HAP-1 (cell line): ENCODE data around the gene SMS.

ENCODE experiments used
- DNase-seq, 2 experiments: peaks; one replicate each; pipeline ENCODE4 v3.0.0-alpha.2; 2016 to 2020; ENCODE audit warnings: low spot score in 2 of 2
- H3K27me3 ChIP-seq: fragments of 250-450 bp; sonication (Bioruptor Pico); 2 replicates; pipeline ENCODE4 v1.5.1; 2020; ENCODE audit warnings: low read depth, mild to moderate bottlenecking, moderate library complexity
- H3K36me3 ChIP-seq: fragments of 250-450 bp; sonication (Bioruptor Pico); replicated peaks from 2 replicates; pipeline ENCODE4 v1.5.1; 2020; ENCODE audit warnings: mild to moderate bottlenecking
- H3K4me1 ChIP-seq: fragments of 250-450 bp; sonication (Bioruptor Pico); 2 replicates; pipeline ENCODE4 v1.5.1; 2020; ENCODE audit warnings: mild to moderate bottlenecking
- H3K4me3 ChIP-seq: fragments of 250-450 bp; sonication (Bioruptor Pico); 2 replicates; pipeline ENCODE4 v1.5.1; 2020; ENCODE audit warnings: mild to moderate bottlenecking, moderate library complexity
- H3K9me3 ChIP-seq: fragments of 250-450 bp; sonication (Bioruptor Pico); 2 replicates; pipeline ENCODE4 v1.5.1; 2020; ENCODE audit warnings: mild to moderate bottlenecking, moderate library complexity
- in situ Hi-C: fragments of 300-500 bp; cut with MboI; formaldehyde crosslinking; loops from 3 replicates; pipeline ENCODE4 v1.14.3; 2020; ENCODE audit warnings: low sequenced_read_pairs, inconsistent platforms, mixed read lengths

The SMS gene

GRCh38 chrX:21958187-21958586 lies 17.7 kb downstream of the SMS start:
- Histone ChIP-seq H3K4me3 (no peak overlapping the region), H3K27me3 (no peaks in the 10 kb centered on the region), H3K9me3 (no peaks in the 10 kb centered on the region), H3K4me1 (peaks cover 12% of the 10 kb centered on the region), H3K36me3 (peaks cover 14% of the 10 kb centered on the region)
- DNase-seq = no peak
- in situ Hi-C loops = no loop called here

- H3K9me3 ChIP-seq = no peaks in the 10 kb centered on the region
- no peak overlapping the region for H3K4me3 ChIP-seq
- peaks cover 10% of the 10 kb centered on the region for H3K4me1 ChIP-seq
- H3K36me3 ChIP-seq = peaks cover 13% of the 10 kb centered on the region
- no peaks in the 10 kb centered on the region for H3K27me3 ChIP-seq
- no peak for DNase-seq
- in situ Hi-C loops = no loop called here
Observed at GRCh38 chrX:21958916-21959315, 18.4 kb downstream of the SMS start.

DNA sequence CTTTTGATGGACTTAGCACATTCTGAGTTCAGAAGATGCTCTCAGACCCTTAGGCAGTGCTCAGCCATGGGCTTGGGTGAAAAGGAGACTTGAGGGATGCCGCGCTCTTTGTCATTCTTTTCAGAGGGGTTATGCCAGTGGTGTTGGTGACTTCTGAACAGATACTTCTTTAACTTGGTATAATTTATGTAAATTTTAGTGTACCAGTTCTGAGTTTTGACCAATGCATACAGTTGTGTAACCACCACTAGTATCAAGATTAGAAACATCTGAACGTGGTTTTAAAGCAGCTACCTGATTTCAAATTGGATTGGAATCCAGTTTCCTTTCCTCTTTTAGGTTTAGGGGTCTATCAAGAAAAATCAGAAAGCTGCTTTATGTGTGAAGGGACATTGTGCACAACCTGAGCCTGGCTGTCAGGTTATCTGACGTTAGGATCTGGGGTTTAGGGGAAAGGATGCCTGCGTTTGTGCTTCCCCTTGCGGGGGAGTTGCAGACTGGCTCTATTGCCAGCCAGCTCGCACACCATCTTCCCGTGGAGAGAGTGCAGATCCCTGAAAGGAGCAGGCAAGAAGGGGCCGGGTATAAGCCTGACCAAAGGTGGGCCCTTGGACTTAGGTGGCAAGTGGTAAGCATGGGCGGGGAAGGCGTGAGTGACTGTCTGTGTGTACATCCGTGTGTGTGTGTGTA lies 19.0 kb downstream of the SMS start:
- in situ Hi-C loops = no loop called here
- no peak for DNase-seq
- H3K4me1 ChIP-seq = peaks cover 10% of the 10 kb centered on the region

GRCh38 chrX:21960569-21961541 lies 20.3 kb downstream of the SMS start:
- Histone ChIP-seq H3K4me3 (no peak overlapping the region), H3K9me3 (no peaks in the 10 kb centered on the region), H3K36me3 (peaks cover 9% of the 10 kb centered on the region), H3K27me3 (no peaks in the 10 kb centered on the region), H3K4me1 (peaks cover 10% of the 10 kb centered on the region)
- DNase-seq = no peak
- in situ Hi-C loops = no loop called here

More for the DNA sequence above, 19.0 kb downstream of the SMS start:
- peaks cover 9% of the 10 kb centered on the region for H3K36me3 ChIP-seq
- no peak overlapping the region for H3K4me3 ChIP-seq
- H3K27me3 ChIP-seq = no peaks in the 10 kb centered on the region
- no peaks in the 10 kb centered on the region for H3K9me3 ChIP-seq

- peaks cover 10% of the 10 kb centered on the region for H3K4me1 ChIP-seq
- DNase-seq = no peak
- H3K36me3 ChIP-seq = peaks cover 8% of the 10 kb centered on the region
- no peaks in the 10 kb centered on the region for H3K9me3 ChIP-seq
- H3K4me3 ChIP-seq = no peak overlapping the region
- in situ Hi-C loops = no loop called here
- H3K27me3 ChIP-seq = no peaks in the 10 kb centered on the region
Observed at GRCh38 chrX:21962361-21962760, 21.9 kb downstream of the SMS start.

DNA sequence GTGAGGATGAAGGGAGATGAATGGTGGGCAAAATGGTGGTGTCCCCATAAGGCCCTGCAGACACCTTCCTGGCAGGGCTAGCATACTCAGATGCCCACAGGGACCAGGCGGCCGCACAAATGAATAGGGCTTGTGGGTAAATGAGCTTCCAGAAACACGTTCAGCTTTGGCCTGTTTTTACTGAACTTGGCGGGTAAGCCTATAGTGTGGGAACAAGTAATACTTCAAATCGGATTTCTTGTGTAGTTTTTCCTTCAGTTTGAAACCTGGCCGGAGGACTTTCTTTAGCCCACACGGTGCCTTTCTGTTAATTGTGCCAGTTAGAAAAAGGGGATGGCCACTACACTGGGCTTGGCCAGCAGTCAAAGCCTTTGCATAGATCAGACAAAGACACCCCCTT lies 22.8 kb downstream of the SMS start:
- no peaks in the 10 kb centered on the region for H3K27me3 ChIP-seq
- peaks cover 10% of the 10 kb centered on the region for H3K4me1 ChIP-seq
- in situ Hi-C loops = no loop called here
- H3K9me3 ChIP-seq = no peaks in the 10 kb centered on the region
- peaks cover 10% of the 10 kb centered on the region for H3K36me3 ChIP-seq
- no peak for DNase-seq
- H3K4me3 ChIP-seq = no peak overlapping the region

GRCh38 chrX:21963731-21964405 lies 23.4 kb downstream of the SMS start:
- peaks cover 10% of the 10 kb centered on the region for H3K4me1 ChIP-seq
- H3K27me3 ChIP-seq = no peaks in the 10 kb centered on the region
- no peak for DNase-seq
- H3K4me3 ChIP-seq = no peak overlapping the region
- in situ Hi-C loops = no loop called here
- peaks cover 12% of the 10 kb centered on the region for H3K36me3 ChIP-seq
- no peaks in the 10 kb centered on the region for H3K9me3 ChIP-seq

GRCh38 chrX:21966866-21967265 lies 26.4 kb downstream of the SMS start:
- DNase-seq = no peak
- no peaks in the 10 kb centered on the region; the same call in 1 of the 2 replicates for H3K4me1 ChIP-seq
- no peaks in the 10 kb centered on the region for H3K9me3 ChIP-seq
- no peak overlapping the region for H3K4me3 ChIP-seq
- in situ Hi-C loops = no loop called here
- peaks cover 28% of the 10 kb centered on the region for H3K36me3 ChIP-seq
- H3K27me3 ChIP-seq = no peaks in the 10 kb centered on the region

GRCh38 chrX:21968333-21968732 lies 27.8 kb downstream of the SMS start:
- H3K27me3 ChIP-seq = no peaks in the 10 kb centered on the region
- no peaks in the 10 kb centered on the region for H3K9me3 ChIP-seq
- H3K4me1 ChIP-seq = no peaks in the 10 kb centered on the region
- in situ Hi-C loops = no loop called here
- H3K36me3 ChIP-seq = peaks cover 40% of the 10 kb centered on the region
- H3K4me3 ChIP-seq = no peak overlapping the region
- DNase-seq = no peak

DNA sequence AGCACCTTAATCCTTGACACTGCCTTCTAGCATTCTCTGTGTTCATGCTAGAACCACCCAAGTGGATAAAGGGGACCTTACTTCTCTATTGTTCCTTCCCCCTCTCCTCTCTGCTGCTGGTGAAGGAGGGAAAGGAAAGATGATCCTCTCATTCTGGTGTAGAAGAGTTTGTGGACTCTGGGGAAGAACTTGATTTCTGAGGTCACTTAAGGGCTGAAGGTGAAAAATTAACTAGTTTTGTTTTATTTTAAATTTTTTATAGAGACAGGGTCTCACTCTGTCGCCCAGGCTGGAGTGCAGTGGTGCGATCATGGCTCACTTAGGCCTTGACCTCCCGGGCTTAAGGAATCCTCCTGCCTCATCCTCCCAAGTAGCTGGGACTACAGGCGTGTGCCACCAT lies 29.8 kb downstream of the SMS start:
- in situ Hi-C loops = loop anchor here (5.0 kb wide), 1 partner anchor 128 kb away; no protein-coding TSS in a partner anchor
- Histone ChIP-seq H3K36me3 (peaks cover 52% of the 10 kb centered on the region), H3K27me3 (no peaks in the 10 kb centered on the region), H3K4me3 (no peak overlapping the region), H3K9me3 (no peaks in the 10 kb centered on the region), H3K4me1 (no peaks in the 10 kb centered on the region)
- no peak for DNase-seq

- in situ Hi-C loops = loop anchor here (5.0 kb wide), 1 partner anchor 130 kb away; no protein-coding TSS in a partner anchor
- H3K4me1 ChIP-seq = no peaks in the 10 kb centered on the region
- H3K36me3 ChIP-seq = peaks cover 69% of the 10 kb centered on the region
- no peaks in the 10 kb centered on the region for H3K9me3 ChIP-seq
- DNase-seq = no peak
- H3K27me3 ChIP-seq = no peaks in the 10 kb centered on the region
- no peak overlapping the region for H3K4me3 ChIP-seq
Observed at GRCh38 chrX:21972046-21972445, 31.5 kb downstream of the SMS start.

GRCh38 chrX:21972721-21973120 lies 32.2 kb downstream of the SMS start:
- H3K4me3 ChIP-seq = no peak overlapping the region
- no peak for DNase-seq
- peaks cover 69% of the 10 kb centered on the region for H3K36me3 ChIP-seq
- no peaks in the 10 kb centered on the region for H3K4me1 ChIP-seq
- in situ Hi-C loops = loop anchor here (5.0 kb wide), 1 partner anchor 130 kb away; no protein-coding TSS in a partner anchor
- no peaks in the 10 kb centered on the region for H3K9me3 ChIP-seq
- H3K27me3 ChIP-seq = no peaks in the 10 kb centered on the region

- in situ Hi-C loops = loop anchor here (5.0 kb wide), 1 partner anchor 131 kb away; no protein-coding TSS in a partner anchor
- Histone ChIP-seq H3K4me1 (no peaks in the 10 kb centered on the region), H3K9me3 (no peaks in the 10 kb centered on the region), H3K27me3 (no peaks in the 10 kb centered on the region), H3K4me3 (no peak overlapping the region), H3K36me3 (peaks cover 74% of the 10 kb centered on the region)
- no peak for DNase-seq
Observed at GRCh38 chrX:21973321-21974010, 33.0 kb downstream of the SMS start.
